Activated CD8-positive, alpha-beta memory T cell treated with anti-CD3 and anti-CD28 coated beads for 48 hours (primary cell): Measurements from ENCODE around the gene SBDS.
"Not testable (repeated sequence)": the region's sequence is repeated elsewhere in the genome, so short reads cannot be mapped to it uniquely, and the experiment has no call there.

ENCODE experiments used
- DNase-seq, 3 experiments: peaks; one replicate each; pipeline ENCODE4 v3.0.0-alpha.2; 2020; ENCODE audit warnings: low read depth in 2 of 3, low spot score in 2 of 3

SBDS gene

DNA sequence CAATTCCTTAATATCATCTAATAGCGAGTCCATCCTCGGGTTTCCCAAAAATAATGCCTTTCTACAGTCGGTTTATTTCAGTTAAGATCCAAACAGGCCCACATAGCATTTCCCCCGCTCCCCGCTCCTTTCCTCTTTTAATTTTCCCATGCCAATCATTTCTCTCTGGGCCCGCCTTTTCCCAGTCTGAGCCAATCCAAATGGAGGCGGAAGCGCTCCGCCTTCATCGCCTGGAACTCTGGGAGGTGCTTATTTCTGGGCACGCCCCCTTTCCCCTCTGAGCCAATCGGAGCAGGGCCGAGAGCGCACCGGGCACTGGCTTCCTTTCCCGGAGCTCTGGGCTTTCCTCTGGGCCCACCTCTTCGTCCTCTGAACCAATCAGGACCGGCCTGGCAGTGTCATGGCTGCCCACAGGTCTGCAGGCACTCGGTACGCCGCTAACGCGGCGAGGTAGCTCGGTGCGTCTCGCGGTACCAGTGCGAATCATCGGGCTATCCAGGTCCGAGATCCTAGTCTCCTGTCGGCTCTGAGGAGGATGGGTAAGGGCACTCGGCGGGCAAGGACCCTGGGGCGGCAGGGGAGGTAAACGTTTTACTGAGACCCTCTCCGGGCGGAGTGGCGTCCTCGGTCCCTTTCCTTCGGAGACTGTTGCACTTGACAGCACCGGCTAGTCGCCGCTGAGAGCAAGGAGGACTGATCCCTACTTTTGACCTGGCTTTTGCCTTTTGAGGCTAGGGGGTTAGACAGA is 1.2 kb upstream of the SBDS start, which contains the start of gene TYW1:
TYW1 (plus strand) TSS at position 390 of the 748 bp plus-strand sequence; CDS start at position 536, 146 bp downstream.
- DNase-seq = peak; percentile 80 to 95 (median 91)

DNA sequence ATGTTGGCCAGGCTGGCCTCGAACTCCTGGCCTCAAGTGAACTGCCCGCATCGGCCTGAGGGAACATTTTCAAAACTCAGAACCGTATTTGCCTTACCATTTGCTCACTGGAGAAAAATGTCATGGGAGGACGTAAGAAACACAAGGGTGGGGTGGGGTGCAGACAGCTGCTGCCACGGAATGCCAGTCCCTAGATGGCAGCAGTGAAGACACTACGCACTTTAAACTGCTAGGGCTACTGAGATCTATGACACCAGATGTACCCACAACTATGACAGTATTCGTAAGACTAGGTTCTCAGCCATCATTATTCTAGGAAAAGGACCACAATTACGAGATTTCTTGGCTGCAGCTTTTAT is 716 bp downstream of the SBDS start:
- peak in 1 of 3 experiments; percentile 2 for DNase-seq

DNA sequence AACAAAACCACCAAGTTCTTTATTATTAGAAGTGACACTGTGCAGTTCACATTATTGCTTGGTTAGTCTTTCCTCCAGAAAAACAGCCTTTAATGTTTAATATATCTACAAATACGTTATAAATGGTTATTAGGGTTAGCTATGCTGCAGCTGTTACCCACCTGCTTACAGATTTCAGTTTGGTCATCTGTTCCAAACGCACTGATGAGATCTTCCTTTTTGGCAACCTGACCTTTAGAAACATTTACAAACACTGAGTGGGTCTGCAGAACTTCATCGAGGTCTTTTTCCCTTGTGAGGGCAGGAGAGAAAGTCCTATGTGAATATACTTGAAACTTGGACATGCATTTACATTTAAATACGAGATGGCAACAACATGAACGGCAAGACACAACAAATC is 1.3 kb downstream of the SBDS start:
- DNase-seq = not testable (repeated sequence)

DNA sequence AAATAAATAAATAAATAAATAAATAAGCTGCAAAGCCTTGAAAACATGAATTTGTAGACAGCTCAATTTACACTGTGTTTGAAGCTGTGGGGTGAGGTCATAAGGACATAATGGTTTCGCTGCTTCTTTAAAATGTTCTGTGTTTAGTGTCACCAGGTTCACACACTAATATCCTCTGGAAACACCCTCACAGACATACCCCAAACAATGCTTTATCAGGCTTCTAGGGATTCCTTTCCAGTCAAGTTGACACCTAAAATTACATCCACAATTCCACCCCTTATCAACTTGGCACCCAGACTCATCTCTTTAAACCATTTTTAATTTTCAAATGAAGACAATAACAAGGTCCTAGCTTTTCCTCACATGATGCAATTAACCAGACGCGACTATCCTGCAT is 5.8 kb downstream of the SBDS start:
- not testable (repeated sequence) for DNase-seq

DNA sequence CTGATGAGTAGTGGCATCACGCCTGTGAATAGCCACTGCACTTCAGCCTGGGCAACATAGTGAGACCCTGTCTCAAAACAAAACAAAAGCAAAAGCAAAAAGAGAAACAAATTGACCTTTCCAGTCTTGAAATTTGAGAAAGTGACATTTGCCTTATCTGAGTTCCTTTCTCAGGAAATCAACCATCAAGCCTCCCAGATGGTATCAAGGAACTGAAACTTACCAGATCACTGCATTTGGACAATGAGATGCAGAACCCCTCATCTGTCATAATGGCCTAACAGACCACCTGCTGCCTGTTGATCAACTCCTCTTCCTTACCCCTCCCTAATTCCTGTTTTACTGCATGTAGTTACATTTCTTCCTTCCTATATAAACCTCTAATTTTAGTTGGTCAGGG is 15.1 kb downstream of the SBDS start:
- DNase-seq = not testable (repeated sequence)

DNA sequence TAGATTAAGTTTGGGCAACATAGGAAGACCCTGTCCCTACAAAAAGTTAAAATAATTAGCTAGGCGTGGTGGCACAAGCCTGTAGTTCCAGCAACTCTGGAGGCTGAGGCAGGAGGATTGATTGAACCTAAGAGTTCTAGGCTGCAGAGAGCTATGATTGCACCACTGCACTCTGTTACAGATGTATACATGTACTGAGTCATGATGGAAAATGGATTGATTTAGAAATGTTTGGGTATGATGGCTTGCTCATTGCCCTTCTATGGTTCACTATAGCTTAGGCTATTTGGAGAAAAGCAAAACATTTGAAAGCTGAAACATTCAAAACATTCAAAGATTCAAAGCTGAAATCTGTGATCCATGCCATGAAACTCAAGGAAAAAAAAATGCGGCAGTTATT is 16.4 kb downstream of the SBDS start:
- DNase-seq = not testable (repeated sequence)

DNA sequence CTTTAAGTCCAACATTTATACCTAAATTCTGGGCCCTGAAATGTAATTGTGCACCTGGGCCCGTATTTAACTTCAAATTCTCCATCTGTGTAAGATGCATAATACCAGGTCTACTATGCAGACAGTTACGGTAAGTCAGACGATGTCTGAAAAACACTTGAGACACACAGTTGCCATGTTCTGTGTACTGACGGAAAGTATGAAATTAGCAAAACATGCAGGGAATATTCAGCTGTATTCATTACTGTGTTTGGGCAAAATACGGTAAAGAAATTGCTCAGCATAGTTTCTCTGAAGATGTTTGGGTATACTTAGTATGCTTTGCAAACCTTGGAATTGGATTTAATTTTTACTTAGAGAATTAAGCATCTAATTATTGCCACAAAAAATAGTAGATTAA is 17.1 kb downstream of the SBDS start:
- not testable (repeated sequence) for DNase-seq

DNA sequence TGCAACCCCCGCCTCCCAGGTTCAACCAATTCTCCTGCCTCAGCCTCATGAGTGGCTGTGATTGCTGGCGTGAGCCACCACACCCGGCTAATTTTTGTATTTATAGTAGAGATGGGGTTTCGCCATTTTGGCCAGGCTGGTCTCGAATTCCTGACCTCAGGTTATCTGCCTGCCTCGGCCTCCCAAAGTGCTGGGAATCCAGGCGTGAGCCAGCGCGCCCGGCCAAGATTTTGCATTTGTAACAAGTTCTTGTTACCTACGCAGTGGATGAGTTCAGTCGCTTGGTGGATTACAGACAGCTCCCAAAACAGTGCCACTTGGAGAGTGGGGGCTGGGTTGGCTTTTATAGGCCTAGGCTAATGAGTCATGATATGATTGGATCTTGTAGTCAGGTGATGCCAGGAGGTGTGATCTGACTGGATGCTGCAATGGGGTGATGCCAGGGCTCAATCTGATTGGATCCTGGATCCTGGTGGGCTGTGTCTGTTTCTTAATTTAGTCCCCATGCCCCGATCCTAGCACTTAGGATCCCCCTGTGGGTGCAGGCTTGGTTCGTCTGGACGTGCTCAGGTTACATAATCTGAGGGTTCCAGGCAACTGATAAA is 20.3 kb downstream of the SBDS start:
- no peak for DNase-seq

DNA sequence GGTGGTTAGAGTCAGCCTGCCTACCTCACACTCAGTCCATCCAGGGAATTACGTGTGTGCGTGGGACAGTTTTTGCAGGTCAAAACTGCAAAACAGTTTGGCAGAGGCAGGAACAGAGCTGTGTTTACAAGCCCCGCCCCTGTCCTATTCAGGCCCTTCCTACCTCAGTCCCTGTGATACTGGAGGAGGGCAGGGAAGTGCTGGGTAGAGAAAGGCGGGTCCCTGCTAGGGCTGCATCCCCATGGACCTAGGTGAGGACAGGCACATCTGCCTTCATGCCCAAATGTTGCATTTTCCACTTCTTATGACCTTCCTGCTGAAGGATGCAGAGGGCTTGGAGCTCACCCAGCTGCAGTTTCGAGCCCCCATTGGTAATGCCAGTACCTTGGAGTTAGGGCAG is 25.1 kb downstream of the SBDS start:
- DNase-seq = no peak

DNA sequence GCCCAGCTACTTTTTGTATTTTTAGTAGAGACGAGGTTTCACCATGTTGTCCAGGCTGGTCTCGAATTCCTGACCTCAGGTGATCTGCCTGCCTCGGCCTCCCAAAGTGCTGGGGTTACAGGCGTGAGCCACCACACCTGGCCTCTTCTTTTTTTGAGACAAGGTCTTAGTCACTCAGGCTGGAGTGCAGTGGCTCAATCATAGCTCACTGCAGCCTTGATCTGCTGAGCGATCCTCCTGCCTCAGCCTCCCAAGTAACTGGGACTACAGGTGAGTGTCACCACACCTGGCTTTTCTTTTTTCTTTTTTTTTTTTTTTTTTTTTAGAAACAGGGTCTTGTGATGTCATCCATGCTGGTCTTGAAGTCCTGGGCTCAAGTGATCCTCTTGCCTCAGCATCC is 26.4 kb downstream of the SBDS start:
- DNase-seq = not testable (repeated sequence)

DNA sequence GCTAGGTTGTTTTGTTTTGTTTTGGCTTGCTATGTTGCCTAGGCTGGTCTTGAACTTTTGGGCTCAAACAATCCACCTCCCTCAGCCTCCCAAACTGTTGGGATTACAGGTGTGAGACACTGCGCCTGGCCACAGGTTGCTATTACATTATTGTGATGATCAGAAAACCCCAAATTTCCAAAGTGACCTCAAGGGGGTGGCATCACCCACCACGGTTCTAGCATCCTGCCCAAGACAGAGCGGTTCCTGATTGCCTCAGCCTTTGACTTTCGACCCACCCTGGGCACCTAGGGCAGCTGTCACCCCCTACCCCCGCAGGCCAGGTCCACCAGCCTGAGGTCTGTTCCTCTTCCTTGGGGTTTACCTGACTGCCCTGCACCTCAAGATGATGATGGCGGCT is 28.4 kb downstream of the SBDS start:
- DNase-seq = no peak

DNA sequence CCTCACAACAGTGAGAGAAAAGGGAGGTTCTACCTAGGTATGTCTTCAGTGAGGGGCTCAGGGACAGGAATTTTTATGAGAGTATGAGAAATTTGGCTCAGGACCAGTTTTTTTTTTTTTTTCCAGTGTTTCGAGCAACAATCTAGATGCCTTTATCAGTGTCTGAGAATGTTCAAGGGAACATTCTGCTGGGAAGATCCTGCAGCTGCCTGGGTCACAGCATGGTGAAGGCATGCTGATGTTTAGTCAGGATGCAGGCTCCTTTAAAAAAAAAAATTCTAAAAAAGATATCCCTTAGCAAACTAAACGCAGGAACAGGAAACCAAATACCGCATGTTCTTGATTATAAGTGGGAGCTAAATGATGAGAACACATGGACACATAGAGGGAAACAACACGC is 31.0 kb downstream of the SBDS start:
- DNase-seq = no peak

DNA sequence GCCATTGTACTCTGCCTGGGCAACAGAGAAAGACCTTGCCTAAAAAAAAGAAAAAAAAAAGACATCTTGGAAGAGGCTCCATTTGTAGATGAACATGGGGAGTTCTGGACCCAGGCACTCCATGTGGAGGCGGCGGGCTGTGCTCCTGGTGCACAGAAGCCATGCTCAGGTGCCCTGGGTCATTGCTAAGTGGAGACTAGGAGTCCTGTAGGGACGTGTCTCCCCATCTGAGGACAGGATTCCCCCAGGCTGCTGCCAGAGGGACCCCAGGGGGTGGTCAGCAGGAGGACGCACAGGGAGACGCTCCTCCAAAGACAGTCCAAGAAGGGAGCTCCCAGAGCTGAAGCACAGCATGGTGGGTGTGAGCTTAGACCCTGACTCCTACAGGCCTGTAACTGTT is 34.3 kb downstream of the SBDS start:
- no peak for DNase-seq

DNA sequence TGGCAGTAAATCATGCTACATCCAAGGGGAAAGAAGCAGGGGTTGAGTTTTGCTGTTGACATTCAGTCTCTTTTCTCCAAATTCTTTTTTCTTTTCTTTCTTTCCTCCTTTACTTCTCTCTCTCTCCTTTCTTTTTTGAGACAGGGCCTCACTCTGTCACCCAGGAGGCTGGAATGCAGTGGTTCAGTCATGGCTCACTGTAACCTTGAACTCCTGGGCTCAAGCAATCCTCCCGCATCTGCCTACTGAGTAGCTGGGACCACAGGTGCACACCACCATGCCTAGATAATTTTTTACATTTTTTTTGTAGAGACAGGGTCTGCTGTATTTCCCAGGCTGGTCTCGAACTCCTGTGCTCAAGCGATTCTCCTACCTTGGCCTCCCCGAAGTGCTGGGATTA is 35.2 kb downstream of the SBDS start:
- DNase-seq = no peak

DNA sequence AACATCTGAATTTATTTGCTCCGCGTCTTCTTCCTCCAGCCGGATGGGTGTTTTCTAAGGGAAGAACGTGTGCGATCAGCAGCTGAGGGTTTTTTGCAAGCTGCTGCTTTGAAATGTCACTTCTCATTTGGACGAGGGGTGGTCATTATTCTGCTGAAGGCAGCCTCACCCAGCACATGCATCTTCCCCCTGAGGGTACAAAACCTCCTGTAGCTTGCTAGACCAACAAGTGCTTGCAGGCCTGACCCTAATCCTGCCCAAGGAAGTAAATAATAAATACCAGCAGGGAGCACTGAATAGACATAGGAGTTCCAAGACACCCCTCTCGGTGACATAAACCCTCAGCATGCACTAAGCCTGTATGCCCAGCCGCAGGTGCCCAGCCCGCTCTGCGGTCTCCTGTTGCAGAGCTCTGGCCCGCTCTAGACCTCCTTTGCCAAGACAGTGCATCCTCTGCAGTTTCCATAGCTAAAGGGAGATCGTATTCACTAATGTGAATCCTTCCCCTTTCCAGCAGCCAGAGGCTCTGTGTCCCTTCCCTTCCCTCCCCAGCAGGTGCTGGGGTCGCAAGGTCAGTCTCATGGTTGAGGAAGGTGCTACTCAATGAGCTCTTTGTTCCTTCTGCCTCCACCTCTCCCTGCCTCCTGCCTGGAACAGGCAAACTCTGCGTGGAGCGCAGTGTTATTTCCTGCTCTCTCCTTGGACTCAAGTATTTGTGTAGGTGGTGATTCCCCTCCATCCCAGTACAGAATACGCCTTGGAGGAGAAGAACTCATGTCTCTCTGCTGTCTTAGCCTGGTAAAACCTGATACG is 36.6 kb downstream of the SBDS start:
- DNase-seq = no peak

DNA sequence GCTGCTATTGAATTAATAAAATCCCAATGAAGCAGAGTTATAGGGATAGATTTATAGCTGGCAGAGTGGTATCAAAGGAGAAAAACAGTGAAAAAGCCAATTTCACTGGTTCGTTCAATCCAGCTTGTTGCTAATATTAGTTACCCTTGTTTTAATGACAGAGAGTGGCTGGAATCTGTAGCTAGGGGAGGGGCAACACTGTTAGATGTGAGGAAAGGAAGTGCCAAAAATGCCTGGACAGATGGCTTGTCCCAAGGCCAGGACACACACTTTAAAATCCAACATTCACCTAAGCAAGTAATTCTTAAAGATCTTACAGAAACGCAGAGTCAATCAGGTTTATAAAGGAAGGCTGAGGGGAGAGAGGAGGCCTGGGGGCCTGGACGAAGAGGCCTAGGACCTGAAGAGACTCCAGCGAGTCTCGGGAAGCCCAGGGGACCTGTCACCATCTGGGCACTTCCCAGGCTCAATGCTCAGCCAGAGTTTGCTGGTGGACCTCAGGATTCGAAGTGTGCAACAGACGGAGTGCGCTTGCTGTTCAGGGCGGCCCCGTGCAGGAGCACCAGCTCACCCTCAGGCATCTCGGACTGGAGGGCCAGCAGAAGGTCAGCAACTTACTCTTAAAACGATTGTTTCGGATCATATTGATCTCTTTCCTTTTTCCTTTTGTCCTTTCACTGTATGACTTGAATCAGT is 37.6 kb downstream of the SBDS start:
- no peak for DNase-seq

DNA sequence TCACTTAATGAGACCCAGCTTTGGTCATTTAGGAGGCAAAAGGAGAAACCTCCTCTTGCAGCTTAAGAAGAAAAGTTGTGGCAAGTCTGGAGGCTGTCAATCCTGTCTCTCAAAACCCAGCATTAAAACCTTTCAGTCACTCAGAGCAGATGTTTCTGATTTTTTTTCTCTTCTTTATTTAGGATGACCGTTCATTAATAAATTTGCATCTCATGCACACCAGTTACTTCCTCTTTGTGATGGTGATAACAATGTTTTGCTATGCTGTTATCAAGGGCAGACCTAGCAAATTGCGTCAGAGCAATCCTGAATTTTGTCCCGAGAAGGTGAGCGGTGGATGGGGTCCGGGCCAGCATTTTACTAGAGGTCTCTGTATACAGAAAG is 42.4 kb downstream of the SBDS start:
- DNase-seq = no peak

DNA sequence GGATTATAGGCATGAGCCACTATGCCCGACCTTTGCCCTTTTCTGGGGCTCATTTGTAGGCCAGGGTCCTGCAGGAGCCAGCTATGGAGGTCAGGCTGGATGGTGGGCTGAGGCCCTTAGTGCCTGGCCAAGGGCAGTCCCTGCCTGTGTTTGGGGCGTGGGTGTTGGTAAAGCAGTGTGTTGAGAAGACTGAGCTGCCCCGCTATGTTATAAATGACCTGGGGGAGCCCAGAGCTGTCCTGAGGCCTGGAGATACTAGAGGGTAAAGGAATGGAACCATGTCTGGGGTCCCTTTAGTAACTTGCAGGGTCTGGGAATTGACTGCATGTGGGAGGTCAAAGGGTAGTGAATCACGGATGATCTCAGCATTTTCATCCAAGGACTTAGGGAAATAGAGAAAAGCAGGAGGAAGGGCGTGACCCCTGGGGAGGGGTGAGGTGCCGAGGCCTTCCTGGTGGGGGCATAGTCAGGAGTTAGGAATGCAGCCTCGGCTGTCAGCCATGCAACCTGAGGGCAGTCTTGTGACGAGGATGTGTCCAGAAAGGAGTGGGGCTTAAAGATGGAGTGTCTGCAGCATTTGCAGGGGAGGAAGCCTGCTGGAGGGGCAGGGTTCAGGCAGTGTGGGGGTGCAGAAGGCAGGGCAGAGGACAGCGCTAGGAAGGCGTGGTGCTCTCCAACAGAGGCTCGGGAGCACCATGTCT is 42.9 kb downstream of the SBDS start:
- no peak for DNase-seq

DNA sequence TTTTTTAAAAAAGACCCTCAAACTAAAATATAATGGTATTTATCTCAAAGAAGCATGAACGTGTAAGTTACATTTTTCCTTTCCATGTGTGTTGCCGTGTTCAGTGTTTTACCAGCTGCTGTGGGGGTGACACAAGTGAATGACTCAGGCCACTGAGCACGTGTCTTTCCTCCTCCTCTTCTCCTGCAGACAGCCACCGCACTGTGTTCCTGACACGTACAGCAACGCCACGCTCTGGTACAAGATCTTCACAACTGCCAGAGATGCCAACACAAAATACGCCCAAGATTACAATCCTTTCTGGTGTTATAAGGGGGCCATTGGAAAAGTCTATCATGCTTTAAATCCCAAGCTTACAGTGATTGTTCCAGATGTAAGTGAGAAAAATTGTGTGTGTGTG is 44.6 kb downstream of the SBDS start:
- no peak for DNase-seq

DNA sequence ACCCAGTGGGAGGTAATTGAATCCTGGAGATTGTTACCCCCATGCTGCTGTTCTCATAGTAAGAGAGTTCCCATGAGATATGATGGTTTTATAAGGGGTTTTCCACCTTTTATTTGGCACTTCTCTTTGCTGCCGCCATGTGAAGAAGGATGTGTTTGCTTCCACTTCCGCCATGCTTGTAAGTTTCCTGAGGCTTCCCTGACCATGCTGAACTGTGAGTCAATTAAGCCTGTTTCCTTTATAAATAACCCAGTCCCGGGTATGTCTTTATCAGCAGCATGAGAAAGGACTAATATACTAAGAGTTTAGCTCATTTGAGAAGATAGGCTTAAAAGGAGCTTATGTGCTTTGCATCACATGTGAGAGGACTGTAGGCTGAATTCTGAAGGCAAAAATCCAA is 45.1 kb downstream of the SBDS start:
- no peak for DNase-seq
